ENCODE results near the gene USB1.

USB1 gene

DNA sequence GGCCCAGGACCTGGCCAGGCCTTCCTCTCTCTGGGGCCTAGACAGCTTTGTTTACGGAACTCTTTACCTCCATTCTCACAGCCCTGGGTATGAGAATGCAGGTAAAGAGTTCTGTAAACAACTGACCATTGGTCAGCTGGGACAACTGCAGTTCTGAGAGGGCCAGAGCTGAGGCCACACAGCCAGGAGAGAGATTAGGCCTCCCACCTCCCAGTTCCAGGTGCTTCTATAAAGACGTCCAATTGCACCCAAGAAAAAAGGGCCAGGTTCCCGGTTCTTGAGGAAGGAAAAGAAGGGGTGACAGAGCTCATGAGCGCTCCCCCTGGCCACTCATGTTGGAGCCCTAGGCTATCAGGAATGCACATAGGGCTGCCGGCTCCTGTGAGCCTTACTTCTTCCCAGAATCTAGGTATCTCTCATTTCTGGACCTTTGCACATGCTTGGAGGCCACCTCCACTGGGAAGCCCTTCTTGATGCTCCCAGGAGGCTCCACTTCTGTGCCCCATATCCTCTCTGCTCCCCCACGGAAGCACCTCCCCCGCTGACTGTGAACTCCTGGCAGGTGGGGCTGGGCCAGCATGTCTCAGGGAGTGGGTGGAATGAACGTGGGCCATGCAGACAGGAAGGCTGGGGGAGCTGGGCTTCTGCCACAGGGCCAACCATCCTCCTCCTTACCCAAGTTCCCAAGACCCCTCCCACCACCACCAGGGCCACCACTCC, 43.4 kb upstream of the USB1 start:
- H3K4me3 ChIP-seq (ENCODE audit: control insufficient read depth, low read depth, low read length) = no peak overlapping the region
- TF ChIP-seq, protein P1, sequence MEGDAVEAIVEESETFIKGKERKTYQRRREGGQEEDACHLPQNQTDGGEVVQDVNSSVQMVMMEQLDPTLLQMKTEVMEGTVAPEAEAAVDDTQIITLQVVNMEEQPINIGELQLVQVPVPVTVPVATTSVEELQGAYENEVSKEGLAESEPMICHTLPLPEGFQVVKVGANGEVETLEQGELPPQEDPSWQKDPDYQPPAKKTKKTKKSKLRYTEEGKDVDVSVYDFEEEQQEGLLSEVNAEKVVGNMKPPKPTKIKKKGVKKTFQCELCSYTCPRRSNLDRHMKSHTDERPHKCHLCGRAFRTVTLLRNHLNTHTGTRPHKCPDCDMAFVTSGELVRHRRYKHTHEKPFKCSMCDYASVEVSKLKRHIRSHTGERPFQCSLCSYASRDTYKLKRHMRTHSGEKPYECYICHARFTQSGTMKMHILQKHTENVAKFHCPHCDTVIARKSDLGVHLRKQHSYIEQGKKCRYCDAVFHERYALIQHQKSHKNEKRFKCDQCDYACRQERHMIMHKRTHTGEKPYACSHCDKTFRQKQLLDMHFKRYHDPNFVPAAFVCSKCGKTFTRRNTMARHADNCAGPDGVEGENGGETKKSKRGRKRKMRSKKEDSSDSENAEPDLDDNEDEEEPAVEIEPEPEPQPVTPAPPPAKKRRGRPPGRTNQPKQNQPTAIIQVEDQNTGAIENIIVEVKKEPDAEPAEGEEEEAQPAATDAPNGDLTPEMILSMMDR (IDR thresholded peaks at IDR 0.05; ENCODE audit: control insufficient read depth, insufficient read depth, low read depth, low read length, missing control alignments) = no peak
- DNase-seq (ENCODE audit: low read depth) = no peak

DNA sequence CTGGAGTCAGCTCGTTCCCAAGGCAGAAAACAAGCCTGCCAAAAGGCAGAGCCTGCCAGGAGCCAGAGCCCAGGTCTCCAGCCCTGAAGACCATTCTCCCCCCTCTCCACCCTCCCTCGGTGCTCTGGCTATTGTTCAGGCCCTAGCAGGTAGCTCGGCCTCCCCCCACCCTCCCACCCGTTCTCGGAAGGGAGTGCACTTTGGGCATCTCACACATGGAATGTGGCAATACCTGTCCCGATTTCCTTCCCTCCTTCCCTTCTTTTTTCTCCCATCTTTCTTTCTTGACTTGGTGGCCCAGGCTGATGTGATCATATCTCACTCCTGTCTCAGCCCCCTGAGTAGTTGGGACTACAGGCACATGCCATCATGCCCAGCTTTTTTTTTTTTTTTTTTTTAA, 42.7 kb upstream of the USB1 start:
- TF ChIP-seq, protein P1 (IDR thresholded peaks at IDR 0.05; ENCODE audit: control insufficient read depth, insufficient read depth, low read depth, low read length, missing control alignments) = no peak
- no peak overlapping the region for H3K4me3 ChIP-seq (ENCODE audit: control insufficient read depth, low read depth, low read length)

DNA sequence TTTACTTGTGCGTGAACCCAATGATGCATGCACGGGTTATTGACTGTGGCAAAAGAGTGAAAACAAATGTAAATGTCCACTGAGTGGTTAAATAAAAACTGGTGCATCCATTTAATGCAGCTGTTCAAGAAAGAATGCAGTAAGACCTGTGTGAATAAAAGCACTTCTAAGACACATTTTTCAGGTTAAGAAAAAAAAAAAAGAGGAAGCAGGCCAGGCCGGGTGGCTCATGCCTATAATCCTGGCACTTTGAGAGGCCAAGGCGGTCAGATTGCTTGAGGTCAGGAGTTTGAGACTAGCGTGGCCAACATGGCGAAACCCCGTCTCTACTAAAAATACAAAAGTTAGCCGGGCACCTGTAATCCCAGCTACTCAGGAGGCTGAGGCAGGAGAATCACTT, 42.1 kb upstream of the USB1 start:
- TF ChIP-seq, protein P1 (IDR thresholded peaks at IDR 0.05; ENCODE audit: control insufficient read depth, insufficient read depth, low read depth, low read length, missing control alignments) = no peak
- H3K4me3 ChIP-seq (ENCODE audit: control insufficient read depth, low read depth, low read length) = no peak overlapping the region
- DNase-seq (ENCODE audit: low read depth) = no peak

More for the DNA sequence above, 42.7 kb upstream of the USB1 start:
- no peak for DNase-seq (ENCODE audit: low read depth)

DNA sequence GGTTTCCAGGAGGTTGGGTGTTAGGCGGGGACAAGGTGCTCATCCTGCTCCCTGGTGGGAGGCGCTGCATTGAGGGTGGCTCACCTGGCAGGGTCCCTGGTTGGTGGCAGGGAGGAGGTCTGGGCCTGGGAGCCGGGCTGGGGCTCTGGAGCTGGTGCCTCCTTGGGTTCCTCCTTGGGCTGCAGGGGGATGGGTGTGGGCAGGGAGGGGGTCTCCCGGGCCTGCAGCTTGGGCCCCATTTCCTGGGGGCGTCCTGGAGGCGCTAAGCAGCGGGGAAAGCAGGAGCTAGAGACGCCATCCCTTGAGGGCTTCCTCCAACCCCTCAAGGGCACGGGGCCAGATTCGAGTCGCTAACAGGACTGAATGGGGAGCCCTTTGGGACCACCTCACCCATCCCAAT, 41.4 kb upstream of the USB1 start:
- TF ChIP-seq, protein P1 (IDR thresholded peaks at IDR 0.05; ENCODE audit: control insufficient read depth, insufficient read depth, low read depth, low read length, missing control alignments) = no peak
- DNase-seq (ENCODE audit: low read depth) = no peak
- no peak overlapping the region for H3K4me3 ChIP-seq (ENCODE audit: control insufficient read depth, low read depth, low read length)

DNA sequence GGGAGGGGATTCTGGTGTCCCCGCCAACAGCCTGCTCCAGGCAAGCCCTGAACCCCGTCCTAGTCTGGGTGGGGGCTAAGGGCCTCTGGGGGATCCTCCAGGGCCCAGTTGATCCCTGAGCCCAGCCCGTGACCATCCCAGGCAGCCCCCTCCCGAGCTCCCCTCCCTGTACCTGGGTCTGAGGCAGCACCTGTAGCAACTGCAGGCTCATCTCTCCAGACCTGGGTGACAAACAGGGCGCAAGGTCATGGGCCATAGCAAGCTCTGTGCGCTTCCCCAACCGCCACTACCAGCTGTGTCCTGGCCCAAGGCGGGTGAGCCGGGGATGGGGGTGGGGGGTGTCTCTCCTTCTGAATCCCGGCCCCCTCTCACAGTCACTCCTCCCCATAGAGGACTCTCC, 40.9 kb upstream of the USB1 start:
- no peak overlapping the region for H3K4me3 ChIP-seq (ENCODE audit: control insufficient read depth, low read depth, low read length)
- no peak for DNase-seq (ENCODE audit: low read depth)
- TF ChIP-seq, protein P1 (IDR thresholded peaks at IDR 0.05; ENCODE audit: control insufficient read depth, insufficient read depth, low read depth, low read length, missing control alignments) = no peak

DNA sequence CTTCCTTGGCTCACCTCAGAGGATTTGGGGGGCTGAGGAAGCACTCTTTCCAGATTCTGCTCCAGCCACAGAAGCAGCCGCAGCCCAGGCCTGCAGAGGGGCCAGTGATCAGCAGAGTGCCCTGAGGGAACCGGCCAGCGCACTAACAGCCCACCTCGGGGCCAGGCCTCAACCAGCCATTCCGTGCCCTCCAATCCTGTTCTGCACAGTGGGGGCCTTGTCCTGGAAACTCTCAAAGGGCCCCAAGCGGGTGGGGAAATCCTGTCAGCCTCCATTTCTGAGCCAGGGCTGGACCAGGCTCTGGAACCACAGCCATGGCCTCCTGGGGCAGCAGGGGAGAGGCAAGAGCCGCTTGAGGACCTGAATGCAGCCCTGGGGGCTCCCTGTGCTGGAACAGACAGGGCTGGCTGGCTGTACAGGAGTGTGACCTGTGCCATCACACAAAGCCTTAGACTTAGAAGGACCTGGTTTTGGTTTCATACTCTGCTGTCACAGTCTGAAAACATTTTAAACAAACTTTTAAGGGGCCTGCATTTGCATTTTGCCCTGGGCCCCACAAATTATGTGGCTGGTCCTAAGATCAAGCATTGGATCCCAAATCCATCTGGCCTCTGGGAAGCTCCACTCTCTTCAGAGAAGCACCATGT, 40.3 kb upstream of the USB1 start:
- H3K4me3 ChIP-seq (ENCODE audit: control insufficient read depth, low read depth, low read length) = no peak overlapping the region
- no peak for DNase-seq (ENCODE audit: low read depth)
- TF ChIP-seq, protein P1 (IDR thresholded peaks at IDR 0.05; ENCODE audit: control insufficient read depth, insufficient read depth, low read depth, low read length, missing control alignments) = no peak
